ENCODE measurements around the gene RASGEF1C.

- TF ChIP-seq, protein P1, sequence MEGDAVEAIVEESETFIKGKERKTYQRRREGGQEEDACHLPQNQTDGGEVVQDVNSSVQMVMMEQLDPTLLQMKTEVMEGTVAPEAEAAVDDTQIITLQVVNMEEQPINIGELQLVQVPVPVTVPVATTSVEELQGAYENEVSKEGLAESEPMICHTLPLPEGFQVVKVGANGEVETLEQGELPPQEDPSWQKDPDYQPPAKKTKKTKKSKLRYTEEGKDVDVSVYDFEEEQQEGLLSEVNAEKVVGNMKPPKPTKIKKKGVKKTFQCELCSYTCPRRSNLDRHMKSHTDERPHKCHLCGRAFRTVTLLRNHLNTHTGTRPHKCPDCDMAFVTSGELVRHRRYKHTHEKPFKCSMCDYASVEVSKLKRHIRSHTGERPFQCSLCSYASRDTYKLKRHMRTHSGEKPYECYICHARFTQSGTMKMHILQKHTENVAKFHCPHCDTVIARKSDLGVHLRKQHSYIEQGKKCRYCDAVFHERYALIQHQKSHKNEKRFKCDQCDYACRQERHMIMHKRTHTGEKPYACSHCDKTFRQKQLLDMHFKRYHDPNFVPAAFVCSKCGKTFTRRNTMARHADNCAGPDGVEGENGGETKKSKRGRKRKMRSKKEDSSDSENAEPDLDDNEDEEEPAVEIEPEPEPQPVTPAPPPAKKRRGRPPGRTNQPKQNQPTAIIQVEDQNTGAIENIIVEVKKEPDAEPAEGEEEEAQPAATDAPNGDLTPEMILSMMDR (IDR thresholded peaks at IDR 0.05): no peak
- TF ChIP-seq POLR2A (IDR thresholded peaks at IDR 0.05): no peak
Measured at GRCh38 chr5:180170106-180170809, 38.8 kb downstream of the RASGEF1C start.
